Gastrocnemius medialis (tissue), 4 donors: ENCODE measurements around the gene PCSK5. TPM values are rescaled to one million over a fixed set of nuclear protein-coding genes. Genes with fewer than 3 reads are reported as not detected.

ENCODE experiments used
- ATAC-seq, 2 donors: fragments of 150-250 bp; one replicate each; pipeline ENCODE4 v1.9.1; 2016
- DNase-seq, 2 donors: peaks; one replicate each; pipeline ENCODE4 v3.0.0-alpha.2; 2019
- H3K27ac ChIP-seq, 4 donors: fragments of 200-600 bp; sonication (generic); 1 replicate in 1 of 4; 2 replicates in 3 of 4; pipeline ENCODE4 v1.5.1; 2016 to 2018; ENCODE audit warnings: mild to moderate bottlenecking in 2 of 4, moderate library complexity in 1 of 4
- H3K27me3 ChIP-seq, 3 donors: fragments of 200-600 bp; sonication (generic) in 2 of 3; 1 replicate in 1 of 3; 2 replicates in 2 of 3; pipeline versions ENCODE4 v1.5.1 to v1.6.0; 2016 to 2019; ENCODE audit warnings: mild to moderate bottlenecking in 1 of 3, moderate library complexity in 1 of 3
- H3K36me3 ChIP-seq, 2 donors: fragments of 200-600 bp; sonication (generic) in 1 of 2; one replicate each; pipeline ENCODE4 v1.5.1; 2017 to 2018
- H3K4me1 ChIP-seq, 2 donors: fragments of 200-600 bp; sonication (generic) in 1 of 2; one replicate each; pipeline ENCODE4 v1.5.1; 2016 to 2017; ENCODE audit warnings: mild to moderate bottlenecking in 2 of 2
- H3K4me3 ChIP-seq, 4 donors: fragments of 200-600 bp; sonication (generic) in 3 of 4; 1 replicate in 1 of 4; 2 replicates in 3 of 4; pipeline ENCODE4 v1.5.1; 2016 to 2019; ENCODE audit warnings: mild to moderate bottlenecking in 2 of 4
- H3K9me3 ChIP-seq, 3 donors: fragments of 200-600 bp; sonication (generic) in 2 of 3; 1 replicate in 1 of 3; 2 replicates in 2 of 3; pipeline ENCODE4 v1.5.1; 2016 to 2019
- CTCF ChIP-seq, 5 experiments: fragments of 450-650 bp in 3 of 5; fragments of 200-600 bp in 2 of 5; sonication (generic) in 2 of 5; IDR thresholded peaks in 4 of 5; conservative IDR thresholded peaks in 1 of 5; 1 replicate in 4 of 5; 2 replicates in 1 of 5; pipeline ENCODE4 v1.5.1; 2016 to 2019; ENCODE audit warnings: antibody characterized with exemption in 5 of 5, mild to moderate bottlenecking in 3 of 5, moderate library complexity in 3 of 5
- POLR2A ChIP-seq, 2 donors: fragments of 450-650 bp; IDR thresholded peaks; one replicate each; pipeline ENCODE4 v1.6.1; 2017; ENCODE audit warnings: antibody characterized with exemption in 2 of 2, mild to moderate bottlenecking in 2 of 2, moderate library complexity in 2 of 2
- in situ Hi-C, 4 donors: fragments of 200-750 bp; cut with MboI; loops; one replicate each; pipeline versions ENCODE4 v1.15.0 to v1.8.0; 2017; ENCODE audit warnings: low sequenced_read_pairs in 4 of 4
- intact Hi-C: fragments of 100-400 bp; cut with DNase I; formaldehyde crosslinking; loops from one replicate; pipeline ENCODE4 v1.15.1; 2023; ENCODE audit warnings: low total_unique reads
- total RNA-seq, 4 donors: library from RNA; depleted of rRNA; stranded (reverse); fragments of >200 nt; gene quantifications; one replicate each; pipeline versions ENCODE4 v1.1.0 to v1.2.3, GENCODE V29; 2016

The PCSK5 gene
- total RNA-seq, 4 donors from 2014 or later, result 1.3 to 8.3 (median 3.2) TPM

- Histone ChIP-seq H3K4me3 (no peak overlapping the region), H3K27ac (no peak overlapping the region), H3K4me1 (no peaks in the 10 kb centered on the region), H3K27me3 (no peaks in the 10 kb centered on the region), H3K36me3 (no peaks in the 10 kb centered on the region), H3K9me3 (no peaks in the 10 kb centered on the region)
- ATAC-seq, result no peak
- intact Hi-C loops, result no loop called here
- no peak for DNase-seq
- in situ Hi-C loops, result no loop called here
- TF ChIP-seq POLR2A (IDR thresholded peaks at IDR 0.05) (no peak), CTCF (IDR thresholded peaks at IDR 0.05 in 4 of 5, conservative IDR thresholded peaks at IDR 0.05 in 1 of 5) (no peak)
Measured at GRCh38 chr9:76232861-76233489, 342.5 kb downstream of the PCSK5 start.

- no peaks in the 10 kb centered on the region for H3K4me1 ChIP-seq
- H3K4me3 ChIP-seq, result no peak overlapping the region
- in situ Hi-C loops, result no loop called here
- no peak for DNase-seq
- H3K9me3 ChIP-seq, result no peaks in the 10 kb centered on the region
- no peaks in the 10 kb centered on the region for H3K36me3 ChIP-seq
- H3K27me3 ChIP-seq, result no peaks in the 10 kb centered on the region
- intact Hi-C loops, result no loop called here
- no peak for ATAC-seq
- H3K27ac ChIP-seq, result no peak overlapping the region
- TF ChIP-seq CTCF (IDR thresholded peaks at IDR 0.05 in 4 of 5, conservative IDR thresholded peaks at IDR 0.05 in 1 of 5), result no peak
- TF ChIP-seq POLR2A (IDR thresholded peaks at IDR 0.05), result no peak
Measured at GRCh38 chr9:76240578-76240977, 350.1 kb downstream of the PCSK5 start.

DNA sequence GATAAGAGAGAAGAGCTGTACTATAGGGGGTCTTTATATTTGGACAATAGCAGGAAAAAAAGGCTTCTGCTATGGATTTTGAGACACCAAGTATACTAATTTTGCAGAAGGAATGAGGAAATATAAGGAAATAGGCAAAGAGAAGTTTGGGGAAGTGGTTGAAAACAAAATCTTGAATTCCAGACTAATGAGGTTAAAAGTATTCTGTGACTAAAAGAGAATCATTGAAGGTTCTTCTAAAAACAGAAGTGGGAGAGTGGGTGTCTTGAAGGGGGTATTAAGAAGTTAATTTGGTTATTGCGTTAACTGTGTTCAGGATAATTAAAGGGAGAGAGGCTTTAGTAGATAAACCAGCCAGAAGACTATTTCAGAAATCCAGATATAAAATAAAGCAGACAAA, 355.0 kb downstream of the PCSK5 start:
- intact Hi-C loops (no loop called here), in situ Hi-C loops (no loop called here)
- no peak overlapping the region for H3K27ac ChIP-seq
- ATAC-seq, result no peak
- DNase-seq, result no peak
- H3K27me3 ChIP-seq, result no peaks in the 10 kb centered on the region
- TF ChIP-seq CTCF (IDR thresholded peaks at IDR 0.05 in 4 of 5, conservative IDR thresholded peaks at IDR 0.05 in 1 of 5) (no peak), POLR2A (IDR thresholded peaks at IDR 0.05) (no peak)
- H3K9me3 ChIP-seq, result no peaks in the 10 kb centered on the region
- no peaks in the 10 kb centered on the region for H3K36me3 ChIP-seq
- no peak overlapping the region for H3K4me3 ChIP-seq
- no peaks in the 10 kb centered on the region for H3K4me1 ChIP-seq

DNA sequence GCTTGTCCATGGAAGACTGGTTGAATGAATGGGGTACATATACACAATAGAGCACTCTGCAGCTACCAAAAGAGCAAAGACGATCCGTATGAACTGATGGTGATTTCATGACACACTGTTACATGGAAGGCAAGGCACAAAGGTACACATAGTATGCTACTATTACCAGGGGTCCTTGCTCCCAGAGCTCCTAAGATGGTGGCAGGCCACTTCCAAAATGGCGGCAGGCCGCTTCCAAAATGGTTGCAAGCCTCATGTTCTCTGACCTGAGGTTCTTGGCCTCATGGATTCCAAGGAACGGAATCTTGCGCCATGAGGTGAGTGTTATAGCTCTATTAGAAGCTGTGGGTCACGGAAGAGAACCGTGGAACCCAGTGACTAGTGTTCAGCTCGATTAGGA, 356.2 kb downstream of the PCSK5 start:
- in situ Hi-C loops (no loop called here), intact Hi-C loops (no loop called here)
- H3K27ac ChIP-seq, result no peak overlapping the region
- no peak overlapping the region for H3K4me3 ChIP-seq
- no peaks in the 10 kb centered on the region for H3K4me1 ChIP-seq
- ATAC-seq (no peak), DNase-seq (no peak)
- no peaks in the 10 kb centered on the region for H3K9me3 ChIP-seq
- TF ChIP-seq POLR2A (IDR thresholded peaks at IDR 0.05) (no peak), CTCF (IDR thresholded peaks at IDR 0.05 in 4 of 5, conservative IDR thresholded peaks at IDR 0.05 in 1 of 5) (no peak)
- H3K27me3 ChIP-seq, result no peaks in the 10 kb centered on the region
- H3K36me3 ChIP-seq, result no peaks in the 10 kb centered on the region

DNA sequence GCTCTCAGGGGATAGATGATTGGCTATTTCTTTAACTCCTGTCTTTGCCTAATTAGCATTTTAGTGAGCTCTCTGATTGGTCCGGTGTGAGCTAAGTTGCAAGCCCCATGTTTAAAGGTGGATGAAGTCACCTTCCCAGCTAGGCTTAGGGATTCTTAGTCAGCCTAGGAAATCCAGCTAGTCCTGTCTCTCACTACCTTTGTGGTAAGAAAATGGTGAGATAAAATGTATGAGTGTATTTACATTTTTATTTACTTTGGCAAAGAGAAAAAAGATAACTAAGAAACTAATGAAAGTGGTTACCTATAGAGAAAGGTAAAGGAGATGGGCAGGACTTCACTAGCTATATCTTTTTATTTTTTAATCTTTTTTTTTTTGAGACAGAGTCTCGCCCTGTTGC, 357.0 kb downstream of the PCSK5 start:
- DNase-seq, result no peak
- no peaks in the 10 kb centered on the region for H3K36me3 ChIP-seq
- H3K27ac ChIP-seq, result no peak overlapping the region
- H3K4me1 ChIP-seq, result no peaks in the 10 kb centered on the region
- in situ Hi-C loops (no loop called here), intact Hi-C loops (no loop called here)
- H3K27me3 ChIP-seq, result no peaks in the 10 kb centered on the region
- TF ChIP-seq POLR2A (IDR thresholded peaks at IDR 0.05) (no peak), CTCF (IDR thresholded peaks at IDR 0.05 in 4 of 5, conservative IDR thresholded peaks at IDR 0.05 in 1 of 5) (no peak)
- H3K4me3 ChIP-seq, result no peak overlapping the region
- no peaks in the 10 kb centered on the region for H3K9me3 ChIP-seq
- ATAC-seq, result no peak
